ENCODE measurements around the gene BMPR1B. TPM values are rescaled to one million over a fixed set of nuclear protein-coding genes. Genes with fewer than 3 reads are reported as not detected.

BMPR1B gene
- total RNA-seq, 1 donor = 4.3 TPM

GRCh38 chr4:94841864-94842221 is 84.1 kb downstream of the BMPR1B start:
- DNase-seq (ENCODE audit: low read depth) = no peak
- H3K4me3 ChIP-seq (ENCODE audit: low read depth, low read length) = no peak overlapping the region
- TF ChIP-seq CTCF (IDR thresholded peaks at IDR 0.05; ENCODE audit: insufficient read depth, low read depth, low read length) = no peak

DNA sequence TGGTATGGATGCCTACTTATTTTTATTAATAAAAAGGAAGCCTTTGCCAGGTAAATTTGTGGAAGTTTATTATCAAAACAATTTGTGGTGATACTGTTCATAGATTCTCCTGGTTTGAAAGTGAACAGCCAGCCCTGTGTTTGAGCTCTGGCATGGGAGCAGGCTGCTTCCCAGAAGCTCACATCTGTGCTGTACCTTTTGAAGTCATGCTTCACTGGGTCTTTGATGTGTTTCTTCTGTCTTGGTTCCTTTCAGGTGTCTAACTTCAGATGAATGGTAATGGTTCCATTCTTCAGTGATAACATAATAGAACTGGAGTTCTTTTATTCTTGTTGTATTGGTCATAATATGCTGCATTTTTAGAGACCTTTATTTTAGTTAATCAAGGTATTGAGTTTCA is 85.5 kb downstream of the BMPR1B start:
- no peak for DNase-seq (ENCODE audit: low read depth)
- no peak for TF ChIP-seq CTCF (IDR thresholded peaks at IDR 0.05; ENCODE audit: insufficient read depth, low read depth, low read length)
- no peak overlapping the region for H3K4me3 ChIP-seq (ENCODE audit: low read depth, low read length)

DNA sequence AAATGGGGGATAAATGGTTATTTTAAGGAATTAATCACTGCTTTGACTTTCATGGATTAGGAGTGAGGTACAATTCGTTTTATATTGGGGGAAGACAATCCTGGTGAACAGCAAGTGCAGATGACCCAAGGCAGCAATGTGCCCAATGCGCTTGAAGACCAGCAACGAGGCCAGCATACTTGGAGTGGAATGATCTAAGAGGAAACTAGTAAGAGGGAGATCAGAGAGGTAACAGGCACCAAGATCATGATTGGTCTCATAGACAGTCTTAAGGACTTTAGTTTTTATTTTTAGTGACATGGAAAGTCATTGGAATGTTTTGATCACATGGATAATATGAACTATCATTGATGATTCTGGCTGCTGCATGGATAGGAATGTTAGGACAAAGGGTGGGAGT is 90.6 kb downstream of the BMPR1B start:
- TF ChIP-seq CTCF (IDR thresholded peaks at IDR 0.05; ENCODE audit: insufficient read depth, low read depth, low read length) = no peak
- no peak overlapping the region for H3K4me3 ChIP-seq (ENCODE audit: low read depth, low read length)
- DNase-seq (ENCODE audit: low read depth) = no peak

GRCh38 chr4:94849901-94850300 is 92.1 kb downstream of the BMPR1B start:
- DNase-seq (ENCODE audit: low read depth) = no peak
- H3K4me3 ChIP-seq (ENCODE audit: low read depth, low read length) = no peak overlapping the region

GRCh38 chr4:94852616-94853015 is 94.9 kb downstream of the BMPR1B start:
- no peak overlapping the region for H3K4me3 ChIP-seq (ENCODE audit: low read depth, low read length)
- no peak for TF ChIP-seq CTCF (IDR thresholded peaks at IDR 0.05; ENCODE audit: insufficient read depth, low read depth, low read length)
- DNase-seq (ENCODE audit: low read depth) = no peak

More at GRCh38 chr4:94849901-94850300, 92.1 kb downstream of the BMPR1B start:
- TF ChIP-seq CTCF (IDR thresholded peaks at IDR 0.05; ENCODE audit: insufficient read depth, low read depth, low read length) = no peak

- H3K4me3 ChIP-seq (ENCODE audit: low read depth, low read length) = no peak overlapping the region
- TF ChIP-seq CTCF (IDR thresholded peaks at IDR 0.05; ENCODE audit: insufficient read depth, low read depth, low read length) = no peak
- DNase-seq (ENCODE audit: low read depth) = peak; percentile 15
These were observed 98.3 kb downstream of the BMPR1B start for GRCh38 chr4:94856030-94856429.

DNA sequence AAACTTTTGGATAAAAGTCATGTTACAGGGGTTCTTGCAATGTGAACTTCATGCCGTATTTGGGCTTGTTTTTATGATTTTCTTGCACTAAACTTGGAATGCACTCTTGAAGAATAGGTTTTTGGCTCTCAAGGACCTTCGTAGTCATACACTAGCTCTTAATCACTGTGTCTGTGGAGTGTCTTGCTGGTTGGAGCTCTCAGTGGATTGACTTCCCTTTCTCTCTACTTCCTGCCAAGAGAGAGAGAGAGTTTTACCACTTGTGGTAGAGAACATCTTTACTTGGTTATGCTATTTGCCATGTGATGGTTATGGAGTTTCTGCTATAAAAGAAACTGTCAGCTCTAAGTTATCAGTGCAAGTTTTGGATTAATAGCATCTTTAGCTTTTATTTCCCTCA is 112.4 kb downstream of the BMPR1B start:
- H3K4me3 ChIP-seq (ENCODE audit: low read depth, low read length) = no peak overlapping the region
- no peak for TF ChIP-seq CTCF (IDR thresholded peaks at IDR 0.05; ENCODE audit: insufficient read depth, low read depth, low read length)
- no peak for DNase-seq (ENCODE audit: low read depth)
